CD4-positive, alpha-beta T cell (primary cell): Measurements from ENCODE around the gene GDPD2. TPM values are rescaled to one million over a fixed set of nuclear protein-coding genes. Genes with fewer than 3 reads are reported as not detected.

Experiments
- ATAC-seq: fragments of 200-7000 bp; cut with Tn5 transposase; one replicate; pipeline ENCODE4 v1.10.0; 2022; ENCODE audit warnings: mild to moderate bottlenecking; ENCODE audit not compliant: poor library complexity
- CTCF ChIA-PET: fragments of 350-600 bp; sonication (Branson Sonifier 250); formaldehyde crosslinking; loops from one replicate; lab custom pipeline; 2021; ENCODE audit warnings: antibody characterized with exemption, inconsistent platforms; lab: Charles Lee
- POLR2A ChIA-PET: fragments of 350-600 bp; sonication (Branson Sonifier 250); formaldehyde crosslinking; loops from one replicate; lab custom pipeline; 2021; ENCODE audit warnings: antibody characterized with exemption, inconsistent platforms; lab: Charles Lee
- DNase-seq, 14 experiments: peaks; one replicate each; pipeline ENCODE4 v3.0.0-alpha.2; 2013 to 2020; ENCODE audit warnings: mixed read lengths in 2 of 14
- H3K27ac ChIP-seq, 2 donors: one replicate each; pipeline versions ENCODE4 v1.5.1 to v1.7.0; 2013; ENCODE audit warnings: low read length in 2 of 2, low read depth in 1 of 2, mild to moderate bottlenecking in 1 of 2
- H3K27me3 ChIP-seq, 2 experiments: 1 replicate in 1 of 2; 2 replicates in 1 of 2; pipeline versions ENCODE4 v1.6.1 to v1.7.0; 2013; ENCODE audit warnings: low read length in 2 of 2, control low read depth in 1 of 2, mild to moderate bottlenecking in 1 of 2, moderate library complexity in 1 of 2; ENCODE audit not compliant: insufficient read depth in 2 of 2, control insufficient read depth in 1 of 2
- H3K36me3 ChIP-seq: one replicate; pipeline ENCODE4 v1.6.1; 2013; ENCODE audit warnings: low read length, control low read depth; ENCODE audit not compliant: insufficient read depth
- H3K4me1 ChIP-seq: one replicate; pipeline ENCODE4 v1.6.1; 2013; ENCODE audit warnings: low read length, control low read depth; ENCODE audit not compliant: insufficient read depth
- H3K4me3 ChIP-seq: one replicate; pipeline ENCODE4 v1.5.1; 2013; ENCODE audit warnings: mild to moderate bottlenecking, low read length, moderate library complexity
- H3K9me3 ChIP-seq, 2 experiments: 1 replicate in 1 of 2; 2 replicates in 1 of 2; pipeline versions ENCODE4 v1.6.1 to v1.7.0; 2013; ENCODE audit warnings: low read length in 2 of 2, mild to moderate bottlenecking in 2 of 2, control low read depth in 1 of 2, moderate library complexity in 1 of 2; ENCODE audit not compliant: control insufficient read depth in 1 of 2, insufficient read depth in 1 of 2
- H3K27ac Mint-ChIP-seq: one replicate; pipeline ENCODE4 v1.8.0; 2020; ENCODE audit warnings: mixed read lengths
- H3K27me3 Mint-ChIP-seq: one replicate; pipeline ENCODE4 v1.8.0; 2021; ENCODE audit warnings: mixed read lengths
- H3K36me3 Mint-ChIP-seq: one replicate; pipeline ENCODE4 v1.8.0; 2021; ENCODE audit warnings: low read depth, mixed read lengths
- H3K4me1 Mint-ChIP-seq: one replicate; pipeline ENCODE4 v1.8.0; 2021; ENCODE audit warnings: low read depth, mixed read lengths
- H3K4me3 Mint-ChIP-seq: one replicate; pipeline ENCODE4 v1.8.0; 2020; ENCODE audit warnings: mild to moderate bottlenecking, mixed read lengths
- H3K9me3 Mint-ChIP-seq: one replicate; pipeline ENCODE4 v1.8.0; 2020; ENCODE audit warnings: mixed read lengths
- CTCF ChIP-seq: fragments of 200-600 bp; IDR thresholded peaks from one replicate; pipeline ENCODE4 v1.8.0; 2022; ENCODE audit warnings: antibody characterized with exemption, mild to moderate bottlenecking
- intact Hi-C, 2 experiments: fragments of 100-400 bp; cut with DNase I in 1 of 2; cut with micrococcal nuclease in 1 of 2; formaldehyde crosslinking; loops; one replicate each; pipeline versions ENCODE4 v1.15.1 to v1.9.0; 2023 to 2025; cut with DNase I, micrococcal nuclease
- total RNA-seq, 174 experiments: library from RNA in 2 of 174; stranded (reverse) in 2 of 174; gene quantifications; one replicate each; pipeline ENCODE4 v1.2.3 and lab custom pipeline; 2021 to 2026

Gene GDPD2
- total RNA-seq, 2 experiments from 2014 or later = not detected

GRCh38 chrX:70437011-70437410 is 13.9 kb downstream of the GDPD2 start:
- no peak overlapping the region for H3K27ac Mint-ChIP-seq
- H3K9me3 Mint-ChIP-seq = no peaks in the 10 kb centered on the region

GRCh38 chrX:70437921-70438665 is 15.0 kb downstream of the GDPD2 start:
- Histone ChIP-seq H3K27ac (no peak overlapping the region), H3K36me3 (no peaks in the 10 kb centered on the region), H3K4me3 (no peak overlapping the region), H3K9me3 (no peaks in the 10 kb centered on the region), H3K27me3 (peaks cover 0 to 2% of the 10 kb centered on the region in 2 experiments), H3K4me1 (peaks cover 24% of the 10 kb centered on the region)
- DNase-seq (no peak), ATAC-seq (no peak)
- Mint-ChIP-seq H3K27me3 (peaks cover 50% of the 10 kb centered on the region), H3K27ac (no peak overlapping the region), H3K4me3 (no peak overlapping the region), H3K4me1 (peaks cover 17% of the 10 kb centered on the region), H3K9me3 (no peaks in the 10 kb centered on the region), H3K36me3 (no peaks in the 10 kb centered on the region)
- ChIA-PET POLR2A (no interaction called here), CTCF (interaction anchor here (0.8 kb wide), 1 partner anchor 13 kb away, joined by 3 read pairs; no protein-coding TSS in a partner anchor)
- intact Hi-C loops = loop anchor here (10.0 kb wide), 3 partner anchors 153 to 903 kb away; partner anchors contain the start of genes IGBP1 (in 1 of the 2), PDZD11 (in 1 of the 2) and RAB41 (in 1 of the 2)
- TF ChIP-seq CTCF = no peak

More at GRCh38 chrX:70437011-70437410, 13.9 kb downstream of the GDPD2 start:
- H3K9me3 ChIP-seq = no peaks in the 10 kb centered on the region
- no peak overlapping the region for H3K4me3 Mint-ChIP-seq
- no peak overlapping the region for H3K27ac ChIP-seq
- H3K27me3 ChIP-seq = no peaks in the 10 kb centered on the region
- H3K4me3 ChIP-seq = no peak overlapping the region
- H3K36me3 Mint-ChIP-seq = no peaks in the 10 kb centered on the region
- intact Hi-C loops = loop anchor here (10.0 kb wide), 3 partner anchors 152 to 902 kb away; partner anchors contain the start of genes IGBP1 (in 1 of the 2), PDZD11 (in 1 of the 2) and RAB41 (in 1 of the 2)
- peaks cover 24% of the 10 kb centered on the region for H3K4me1 ChIP-seq
- H3K36me3 ChIP-seq = no peaks in the 10 kb centered on the region
- POLR2A ChIA-PET = no interaction called here
- no peak for TF ChIP-seq CTCF
- H3K27me3 Mint-ChIP-seq = peaks cover 39% of the 10 kb centered on the region
- H3K4me1 Mint-ChIP-seq = peaks cover 19% of the 10 kb centered on the region
- CTCF ChIA-PET = interaction anchor here (0.8 kb wide), 1 partner anchor 15 kb away, joined by 3 read pairs; no protein-coding TSS in a partner anchor
- DNase-seq (no peak), ATAC-seq (no peak)

- Histone ChIP-seq H3K27ac (no peak overlapping the region), H3K36me3 (no peaks in the 10 kb centered on the region), H3K9me3 (no peaks in the 10 kb centered on the region), H3K27me3 (peaks cover 2 to 7% of the 10 kb centered on the region in 2 experiments), H3K4me3 (no peak overlapping the region), H3K4me1 (peaks cover 18% of the 10 kb centered on the region)
- Mint-ChIP-seq H3K4me1 (peaks cover 8% of the 10 kb centered on the region), H3K36me3 (no peaks in the 10 kb centered on the region), H3K27me3 (peaks cover 57% of the 10 kb centered on the region), H3K9me3 (no peaks in the 10 kb centered on the region), H3K27ac (no peak overlapping the region), H3K4me3 (no peak overlapping the region)
- ChIA-PET POLR2A (no interaction called here), CTCF (no interaction called here)
- ATAC-seq = no peak
- DNase-seq = peak in 1 of 14 experiments; percentile 25
- intact Hi-C loops = loop anchor here (10.0 kb wide), 3 partner anchors 154 to 904 kb away; partner anchors contain the start of genes IGBP1 (in 1 of the 2), PDZD11 (in 1 of the 2) and RAB41 (in 1 of the 2)
- TF ChIP-seq CTCF = no peak
These were observed 15.9 kb downstream of the GDPD2 start for GRCh38 chrX:70439016-70439415.
